Activated effector memory CD4-positive, alpha-beta T cell treated with anti-CD3 and anti-CD28 coated beads, Interleukin-2, amount 50 U/mL, for 16 hours (primary cell): Measurements from ENCODE around the gene CTPS1.
A peak's percentile ranks its signal among the peaks of the same experiment; 100 is the strongest.

ENCODE experiments used
- DNase-seq: peaks from one replicate; pipeline ENCODE4 v3.0.0-alpha.2; 2020

Gene CTPS1

GRCh38 chr1:40979241-40980067 lies at the start of gene CTPS1:
Gene CTPS1 (plus strand): TSS chr1:40979696. CDS start chr1:40983291, 3,595 bp downstream.
- DNase-seq: peak; percentile 98

- DNase-seq: peak; percentile 33
Measured at GRCh38 chr1:40930174-40930964, 49.1 kb upstream of the CTPS1 start.

- peak; percentile 13 for DNase-seq
Measured at GRCh38 chr1:40931601-40932000, 47.9 kb upstream of the CTPS1 start.

GRCh38 chr1:40932006-40932405 lies 47.5 kb upstream of the CTPS1 start:
- DNase-seq: peak; percentile 52

- no peak for DNase-seq
Measured at GRCh38 chr1:40936931-40937339, 42.6 kb upstream of the CTPS1 start.

- no peak for DNase-seq
Measured at GRCh38 chr1:40938393-40938792, 41.1 kb upstream of the CTPS1 start.

GRCh38 chr1:40939320-40940059 lies 40.0 kb upstream of the CTPS1 start:
- DNase-seq: peak; percentile 33

- no peak for DNase-seq
Measured at GRCh38 chr1:40944326-40944725, 35.2 kb upstream of the CTPS1 start.

- no peak for DNase-seq
Measured at GRCh38 chr1:40944841-40945430, 34.6 kb upstream of the CTPS1 start.

GRCh38 chr1:40945491-40945973 lies 34.0 kb upstream of the CTPS1 start:
- no peak for DNase-seq

- DNase-seq: peak; percentile 79
Measured at GRCh38 chr1:40948741-40949443, 30.6 kb upstream of the CTPS1 start.

GRCh38 chr1:40949563-40949962 lies 29.9 kb upstream of the CTPS1 start:
- DNase-seq: no peak

- DNase-seq: peak; percentile 86
Measured at GRCh38 chr1:40951943-40952743, 27.4 kb upstream of the CTPS1 start.

- no peak for DNase-seq
Measured at GRCh38 chr1:40952744-40953315, 26.7 kb upstream of the CTPS1 start.

- no peak for DNase-seq
Measured at GRCh38 chr1:40954626-40955025, 24.9 kb upstream of the CTPS1 start.

GRCh38 chr1:40955266-40955665 lies 24.2 kb upstream of the CTPS1 start:
- no peak for DNase-seq

GRCh38 chr1:40956407-40956806 lies 23.1 kb upstream of the CTPS1 start:
- DNase-seq: no peak

GRCh38 chr1:40958210-40958609 lies 21.3 kb upstream of the CTPS1 start:
- DNase-seq: no peak

- DNase-seq: no peak
Measured at GRCh38 chr1:40965531-40965930, 14.0 kb upstream of the CTPS1 start.

GRCh38 chr1:40966417-40966816 lies 13.1 kb upstream of the CTPS1 start:
- DNase-seq: no peak

- DNase-seq: no peak
Measured at GRCh38 chr1:40969445-40969844, 10.1 kb upstream of the CTPS1 start.
